GM19395 (cell line): Measurements from ENCODE around the gene GSN.

Experiments used
- ATAC-seq: cut with Tn5 transposase; IDR thresholded peaks from one replicate; pipeline ENCODE4 v1.9.1; 2021; ENCODE audit warnings: mild to moderate bottlenecking, moderate library complexity; ENCODE audit not compliant: unreplicated experiment

GSN gene

GRCh38 chr9:121368745-121369144 is 100.8 kb downstream of the GSN start:
- ATAC-seq: no peak

GRCh38 chr9:121369595-121370265 is 101.8 kb downstream of the GSN start, which contains the start of gene STOM:
Gene STOM (minus strand): TSS chr9:121370250. CDS start chr9:121370187, 63 bp downstream.
- peak; percentile 76 for ATAC-seq

DNA sequence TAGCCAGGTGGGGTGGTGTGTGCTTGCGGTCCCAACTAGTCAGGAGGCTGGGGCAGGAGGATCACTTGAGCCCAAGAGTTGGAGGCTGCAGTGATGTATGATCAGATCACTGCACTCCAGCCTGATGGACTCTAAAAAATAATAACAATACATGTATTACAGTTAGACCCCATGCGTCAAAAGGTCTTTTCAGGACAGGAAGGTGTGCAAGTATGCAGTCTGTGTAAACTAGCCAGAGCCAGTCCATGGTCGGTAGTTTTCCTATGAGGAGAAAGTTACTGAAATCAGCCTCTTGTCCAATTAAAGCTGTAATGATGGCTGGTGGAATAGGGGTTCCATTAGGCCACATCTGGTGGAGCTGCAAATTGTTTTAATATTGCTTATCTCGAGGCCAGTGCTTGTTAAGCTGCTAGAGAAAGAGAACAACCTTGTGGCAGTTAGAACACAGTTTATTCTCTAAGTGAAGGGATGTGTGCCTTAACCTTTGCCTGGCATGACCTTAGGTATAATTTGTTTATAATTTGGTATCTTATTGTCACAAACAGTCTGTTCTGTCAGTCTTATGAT is 103.6 kb downstream of the GSN start:
- ATAC-seq: no peak

- ATAC-seq: no peak
These were observed 104.5 kb downstream of the GSN start for GRCh38 chr9:121372239-121373010.

- no peak for ATAC-seq
These were observed 105.2 kb downstream of the GSN start for GRCh38 chr9:121373011-121373729.

- ATAC-seq: no peak
These were observed 108.4 kb downstream of the GSN start for GRCh38 chr9:121376214-121376830.

DNA sequence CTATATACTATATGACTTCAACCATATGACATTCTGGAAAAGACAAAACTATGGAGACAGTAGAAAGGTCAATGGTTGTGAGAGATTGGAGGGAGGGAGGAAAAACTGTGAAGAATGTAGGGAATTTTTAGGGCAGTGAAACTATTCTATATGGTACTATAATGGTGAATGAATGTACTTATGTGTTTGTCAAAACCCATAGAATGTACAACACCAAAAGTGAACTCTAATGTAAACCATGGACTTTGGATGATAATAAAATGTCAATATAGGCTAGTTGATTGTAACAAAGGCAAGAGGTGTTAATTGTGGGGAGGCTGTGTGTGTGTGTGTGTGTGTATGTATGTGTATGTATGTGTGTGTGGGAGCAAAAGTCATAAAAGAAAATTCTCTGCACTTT is 112.9 kb downstream of the GSN start:
- no peak for ATAC-seq
